Mesenchymal stem cell (in vitro differentiated cells and primary cell): ENCODE results near the gene EXOSC1.

Experiments
- DNase-seq: peaks from one replicate; pipeline ENCODE4 v3.0.0-alpha.2; 2013
- H2AFZ ChIP-seq: one replicate; pipeline ENCODE4 v1.6.1; 2013; ENCODE audit warnings: low read depth, mild to moderate bottlenecking, control low read depth, inconsistent platforms, low read length, moderate library complexity
- H2AK5ac ChIP-seq: 2 replicates; pipeline ENCODE4 v1.6.1; 2013; ENCODE audit warnings: low read length, moderate library complexity, mild to moderate bottlenecking, inconsistent platforms; ENCODE audit not compliant: severe bottlenecking
- H2BK120ac ChIP-seq: one replicate; pipeline ENCODE4 v1.6.1; 2013; ENCODE audit warnings: low read depth, mild to moderate bottlenecking, inconsistent platforms, low read length, moderate library complexity
- H2BK12ac ChIP-seq, 2 experiments: one replicate each; pipeline ENCODE4 v1.6.1; 2013; ENCODE audit warnings: inconsistent platforms in 2 of 2, low read length in 2 of 2, mild to moderate bottlenecking in 2 of 2, moderate library complexity in 2 of 2, control low read depth in 1 of 2
- H2BK15ac ChIP-seq: one replicate; pipeline ENCODE4 v1.6.1; 2013; ENCODE audit warnings: mild to moderate bottlenecking, low read depth, inconsistent platforms; ENCODE audit not compliant: poor library complexity, severe bottlenecking
- H2BK5ac ChIP-seq: 2 replicates; pipeline ENCODE4 v1.6.1; 2013; ENCODE audit warnings: low read depth, mild to moderate bottlenecking, low read length, control low read depth, inconsistent platforms; ENCODE audit not compliant: poor library complexity, severe bottlenecking
- H3K14ac ChIP-seq, 2 experiments: one replicate each; pipeline ENCODE4 v1.6.1; 2013; ENCODE audit warnings: inconsistent platforms in 2 of 2, low read length in 2 of 2, control low read depth in 1 of 2, mild to moderate bottlenecking in 1 of 2, moderate library complexity in 1 of 2
- H3K18ac ChIP-seq, 2 experiments: one replicate each; pipeline ENCODE4 v1.6.1; 2013; ENCODE audit warnings: inconsistent platforms in 2 of 2, low read length in 2 of 2, control low read depth in 1 of 2, low read depth in 1 of 2, mild to moderate bottlenecking in 1 of 2
- H3K23ac ChIP-seq, 2 experiments: one replicate each; pipeline ENCODE4 v1.6.1; 2013; ENCODE audit warnings: inconsistent platforms in 2 of 2, low read length in 2 of 2, mild to moderate bottlenecking in 2 of 2, moderate library complexity in 2 of 2, control low read depth in 1 of 2
- H3K27ac ChIP-seq: 2 replicates; pipeline ENCODE4 v1.5.1; 2013; ENCODE audit warnings: mild to moderate bottlenecking, moderate library complexity, low read length, control low read depth, inconsistent platforms; ENCODE audit not compliant: poor library complexity, severe bottlenecking
- H3K27me3 ChIP-seq, 2 experiments: 2 replicates each; pipeline versions ENCODE4 v1.6.1 to v1.7.0; 2013; ENCODE audit warnings: low read length in 2 of 2, mild to moderate bottlenecking in 2 of 2, moderate library complexity in 2 of 2, control low read depth in 1 of 2, inconsistent platforms in 1 of 2; ENCODE audit not compliant: control insufficient read depth in 1 of 2, insufficient read depth in 1 of 2
- H3K36me3 ChIP-seq, 2 experiments: 2 replicates each; pipeline versions ENCODE4 v1.6.1 to v1.7.0; 2013; ENCODE audit warnings: low read length in 2 of 2, control low read depth in 1 of 2, inconsistent platforms in 1 of 2, low read depth in 1 of 2, mild to moderate bottlenecking in 1 of 2; ENCODE audit not compliant: insufficient read depth in 2 of 2, control insufficient read depth in 1 of 2
- H3K4ac ChIP-seq, 2 experiments: one replicate each; pipeline ENCODE4 v1.6.1; 2013; ENCODE audit warnings: inconsistent platforms in 2 of 2, low read length in 2 of 2, mild to moderate bottlenecking in 2 of 2, moderate library complexity in 2 of 2, control low read depth in 1 of 2, low read depth in 1 of 2
- H3K4me1 ChIP-seq: 2 replicates; pipeline ENCODE4 v1.6.1; 2013; ENCODE audit warnings: low read depth, low read length, control low read depth; ENCODE audit not compliant: control insufficient read depth, insufficient read depth
- H3K4me2 ChIP-seq: 2 replicates; pipeline ENCODE4 v1.6.1; 2013; ENCODE audit warnings: low read length, mild to moderate bottlenecking, inconsistent platforms; ENCODE audit not compliant: poor library complexity, severe bottlenecking
- H3K4me3 ChIP-seq, 2 experiments: 2 replicates each; pipeline versions ENCODE4 v1.5.1 to v1.7.0; 2013; ENCODE audit warnings: low read length in 2 of 2, mild to moderate bottlenecking in 2 of 2, control low read depth in 1 of 2, low read depth in 1 of 2; ENCODE audit not compliant: insufficient read depth in 1 of 2
- H3K79me1 ChIP-seq: replicated peaks from 2 replicates; pipeline ENCODE4 v1.6.1; 2013; ENCODE audit warnings: mild to moderate bottlenecking, control low read depth, low read length, inconsistent platforms; ENCODE audit not compliant: poor library complexity, severe bottlenecking
- H3K9ac ChIP-seq: 2 replicates; pipeline ENCODE4 v1.7.0; 2013; ENCODE audit warnings: mild to moderate bottlenecking, low read length, moderate library complexity
- H3K9me3 ChIP-seq: 2 replicates; pipeline ENCODE4 v1.7.0; 2013; ENCODE audit warnings: mild to moderate bottlenecking, low read length; ENCODE audit not compliant: control insufficient read depth
- H4K8ac ChIP-seq: one replicate; pipeline ENCODE4 v1.6.1; 2013; ENCODE audit warnings: inconsistent platforms, mild to moderate bottlenecking, low read length, moderate library complexity
- H4K91ac ChIP-seq: one replicate; pipeline ENCODE4 v1.6.1; 2013; ENCODE audit warnings: mild to moderate bottlenecking, low read length, inconsistent platforms
- whole genome bisulfite sequencing: methylation state at CpG from one replicate; pipeline ENCODE4 v1.1.7; 2013; ENCODE audit warnings: mixed read lengths; 5-methylcytosine and 5-hydroxymethylcytosine counted together

EXOSC1 gene

DNA sequence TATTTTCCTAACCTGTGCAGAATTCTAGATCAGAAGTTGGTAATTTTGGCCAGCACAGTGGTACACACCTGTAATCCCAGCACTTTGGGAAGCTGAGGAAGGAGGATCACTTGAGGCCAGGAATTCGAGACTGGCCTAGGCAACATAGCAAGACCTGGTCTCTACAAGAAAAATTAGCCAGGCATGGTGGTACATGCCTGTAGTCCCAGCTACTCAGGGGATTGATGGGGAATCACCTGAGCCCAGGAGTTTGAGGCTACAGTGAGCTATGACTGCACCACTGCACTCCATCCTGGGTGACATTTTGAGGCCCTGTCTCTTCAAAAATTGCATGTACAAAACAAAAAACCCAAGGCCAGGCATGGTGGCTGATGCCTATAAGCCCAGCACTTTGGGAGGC, 11.2 kb downstream of the EXOSC1 start:
- no peak overlapping the region for H2BK12ac ChIP-seq

DNA sequence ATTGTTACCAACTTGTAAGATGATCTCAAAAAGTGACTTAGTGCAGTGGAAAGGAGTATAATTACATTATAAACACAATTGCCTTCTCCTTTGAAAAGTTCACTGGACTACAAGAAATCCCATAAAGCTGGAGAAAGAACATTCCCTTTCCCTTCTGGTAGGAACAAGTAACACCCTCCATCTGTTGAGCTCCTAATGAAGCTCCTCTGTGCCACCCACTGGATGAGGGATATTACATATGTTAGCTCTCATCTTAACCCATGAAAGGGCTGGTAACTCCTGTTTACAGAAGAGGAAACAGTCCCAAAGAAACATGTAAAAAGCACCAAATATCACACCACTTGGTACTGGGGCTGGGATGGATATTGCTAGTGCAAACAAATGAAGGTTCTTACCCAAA, 11.8 kb downstream of the EXOSC1 start:
- Histone ChIP-seq H3K18ac (no peak overlapping the region), H4K8ac (no peak overlapping the region), H3K14ac (no peak overlapping the region), H2BK12ac (no peak overlapping the region), H3K36me3 (peaks cover 51 to 85% of the 10 kb centered on the region in 2 experiments), H3K4ac (no peak overlapping the region), H3K23ac (no peak overlapping the region), H2BK15ac (no peak overlapping the region), H3K79me1 (peaks cover 12% of the 10 kb centered on the region), H3K9ac (no peak overlapping the region), H3K4me2 (no peak overlapping the region), H3K9me3 (no peaks in the 10 kb centered on the region), H3K4me1 (peaks cover 2% of the 10 kb centered on the region), H3K27me3 (no peaks in the 10 kb centered on the region), H3K27ac (no peak overlapping the region), H2AK5ac (no peak overlapping the region), H2BK120ac (no peak overlapping the region), H4K91ac (no peak overlapping the region), H3K4me3 (no peak overlapping the region), H2BK5ac (no peak overlapping the region), H2AFZ (no peak overlapping the region)
- DNase-seq, result no peak

More for the DNA sequence above, 11.2 kb downstream of the EXOSC1 start:
- no peak for DNase-seq
- no peak overlapping the region for H3K4ac ChIP-seq
- no peak overlapping the region for H4K91ac ChIP-seq
- H2BK15ac ChIP-seq, result no peak overlapping the region
- no peak overlapping the region for H2BK5ac ChIP-seq
- WGBS, result 93% methylated on average over 1 of the region's 1 CpG
- H3K4me3 ChIP-seq, result no peak overlapping the region
- no peak overlapping the region for H2BK120ac ChIP-seq
- H3K9me3 ChIP-seq, result no peaks in the 10 kb centered on the region
- H3K14ac ChIP-seq, result no peak overlapping the region
- H3K4me2 ChIP-seq, result no peak overlapping the region
- H3K79me1 ChIP-seq, result peaks cover 12% of the 10 kb centered on the region
- H3K18ac ChIP-seq, result no peak overlapping the region
- H3K27ac ChIP-seq, result no peak overlapping the region
- H3K27me3 ChIP-seq, result no peaks in the 10 kb centered on the region
- H3K23ac ChIP-seq, result no peak overlapping the region
- peaks cover 2% of the 10 kb centered on the region for H3K4me1 ChIP-seq
- peaks cover 54 to 86% of the 10 kb centered on the region in 2 experiments for H3K36me3 ChIP-seq
- peak overlapping the region; percentile 54 for H4K8ac ChIP-seq
- H3K9ac ChIP-seq, result no peak overlapping the region
- no peak overlapping the region for H2AK5ac ChIP-seq
- H2AFZ ChIP-seq, result no peak overlapping the region

DNA sequence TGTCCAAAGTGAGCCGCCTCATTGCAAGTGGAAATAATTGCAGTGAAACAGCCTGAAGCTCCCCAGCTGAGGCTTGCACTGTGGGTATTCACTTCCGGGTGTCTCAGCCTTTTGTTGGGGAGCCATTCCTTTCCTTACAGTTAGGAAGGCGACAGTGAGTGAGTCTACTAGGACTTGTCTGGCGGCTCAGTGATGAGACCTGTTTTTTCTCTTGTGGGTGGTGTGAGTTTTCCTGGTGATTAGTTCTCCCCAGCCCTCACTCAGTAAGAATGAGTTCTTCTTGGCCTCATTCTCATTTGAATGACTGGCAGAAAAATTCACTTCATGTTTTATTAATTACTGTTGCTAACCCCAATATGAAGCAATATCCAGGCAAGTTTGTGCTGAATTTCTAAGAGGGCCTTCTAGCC, 17.2 kb downstream of the EXOSC1 start:
- no peak overlapping the region for H3K23ac ChIP-seq
- H3K27me3 ChIP-seq, result no peaks in the 10 kb centered on the region
- peaks cover 2% of the 10 kb centered on the region for H3K4me1 ChIP-seq
- H4K8ac ChIP-seq, result no peak overlapping the region
- no peak overlapping the region for H3K18ac ChIP-seq
- H3K4ac ChIP-seq, result peak overlapping the region in 1 of 2 experiments; percentile 75
- H2BK12ac ChIP-seq, result no peak overlapping the region
- peak; percentile 46 for DNase-seq
- H3K14ac ChIP-seq, result no peak overlapping the region
- peak overlapping the region in 1 of 2 experiments; percentile 98 for H3K4me3 ChIP-seq
- peaks cover 7% of the 10 kb centered on the region for H3K79me1 ChIP-seq
- H4K91ac ChIP-seq, result no peak overlapping the region
- H3K4me2 ChIP-seq, result peak overlapping the region; percentile 56
- peak overlapping the region; percentile 87 for H2AK5ac ChIP-seq
- peak overlapping the region; percentile 98 for H3K9ac ChIP-seq
- no peaks in the 10 kb centered on the region for H3K9me3 ChIP-seq
- no peak overlapping the region for H2BK120ac ChIP-seq
- peaks cover 20 to 36% of the 10 kb centered on the region in 2 experiments for H3K36me3 ChIP-seq
- H2BK15ac ChIP-seq, result no peak overlapping the region
- no peak overlapping the region for H2AFZ ChIP-seq
- peak overlapping the region; percentile 44 for H3K27ac ChIP-seq
- 67% methylated on average over 3 of the region's 4 CpGs for WGBS
- H2BK5ac ChIP-seq, result no peak overlapping the region

DNA sequence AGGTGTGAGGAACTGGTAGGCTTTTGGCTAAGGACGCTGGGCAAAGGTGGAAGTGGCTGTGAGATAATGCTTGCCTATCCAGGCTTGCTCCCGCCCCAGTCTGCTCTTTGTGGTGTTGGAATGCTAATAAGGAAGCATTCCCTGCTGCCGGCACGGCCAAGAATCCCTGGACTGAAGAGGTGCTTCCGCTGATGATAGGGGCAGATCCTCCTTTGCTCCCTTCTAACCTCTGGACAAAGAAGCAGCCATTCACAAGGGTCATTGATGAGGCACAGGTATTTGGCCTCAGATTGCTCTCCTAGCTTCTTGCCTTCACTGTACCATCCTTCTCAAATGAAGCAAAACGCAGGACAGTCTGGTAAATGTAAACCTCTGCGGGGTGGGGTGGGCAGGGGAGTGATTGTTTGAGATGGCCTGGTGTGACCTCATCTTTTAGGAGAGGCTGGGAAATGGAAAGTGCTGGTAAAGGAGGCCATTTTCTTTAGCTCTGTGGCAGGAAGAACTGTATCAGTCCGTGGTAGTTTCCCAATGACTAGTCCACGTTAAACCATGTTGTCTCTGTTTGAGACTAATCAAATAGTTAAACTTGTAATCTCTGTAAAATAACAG, 18.1 kb downstream of the EXOSC1 start:
- Histone ChIP-seq H3K4me2 (peak overlapping the region; percentile 88), H3K4me1 (peaks cover 6% of the 10 kb centered on the region), H4K91ac (peak overlapping the region; percentile 8), H3K23ac (peak overlapping the region in 1 of 2 experiments; percentile 9), H2AFZ (no peak overlapping the region), H3K9me3 (no peaks in the 10 kb centered on the region), H3K4ac (peak overlapping the region in 1 of 2 experiments; percentile 17), H2BK12ac (no peak overlapping the region), H4K8ac (peak overlapping the region; percentile 45), H3K4me3 (peak overlapping the region; percentile 45 to 98), H3K27ac (peak overlapping the region; percentile 90), H3K9ac (peak overlapping the region; percentile 98), H2BK5ac (no peak overlapping the region), H3K36me3 (peaks cover 17 to 31% of the 10 kb centered on the region in 2 experiments), H3K14ac (peak overlapping the region in 1 of 2 experiments; percentile 90), H3K18ac (peak overlapping the region in 1 of 2 experiments; percentile 73), H3K79me1 (peaks cover 9% of the 10 kb centered on the region), H2BK120ac (no peak overlapping the region), H2AK5ac (peak overlapping the region; percentile 88), H2BK15ac (no peak overlapping the region), H3K27me3 (no peaks in the 10 kb centered on the region)
- WGBS, result 2% methylated on average over 7 of the region's 9 CpGs
- peak; percentile 67 for DNase-seq
